CD4-positive, alpha-beta memory T cell (primary cell): ENCODE results near the gene BCAS4. TPM values are rescaled to one million over a fixed set of nuclear protein-coding genes. Genes with fewer than 3 reads are reported as not detected.

Experiments
- CTCF ChIA-PET: fragments of 350-600 bp; sonication (Branson Sonifier 250); formaldehyde crosslinking; loops from one replicate; lab custom pipeline; 2021; ENCODE audit warnings: inconsistent platforms; ENCODE audit not compliant: partially characterized antibody; lab: Charles Lee
- POLR2A ChIA-PET: fragments of 350-600 bp; sonication (Branson Sonifier 250); formaldehyde crosslinking; loops from one replicate; lab custom pipeline; 2021; ENCODE audit not compliant: partially characterized antibody; lab: Charles Lee
- DNase-seq, 5 donors: peaks; one replicate each; pipeline versions ENCODE4 v3.0.0 to v3.0.0-alpha.2; 2020 to 2022; ENCODE audit warnings: mixed read lengths in 1 of 5
- H3K27ac ChIP-seq: one replicate; pipeline ENCODE4 v1.7.0; 2013; ENCODE audit warnings: low read depth, low read length
- H3K27me3 ChIP-seq: 2 replicates; pipeline ENCODE4 v1.7.0; 2013; ENCODE audit warnings: mild to moderate bottlenecking, low read length, moderate library complexity; ENCODE audit not compliant: insufficient read depth
- H3K36me3 ChIP-seq: 2 replicates; pipeline ENCODE4 v1.7.0; 2013; ENCODE audit warnings: mild to moderate bottlenecking, low read length, moderate library complexity; ENCODE audit not compliant: insufficient read depth
- H3K4me1 ChIP-seq: 2 replicates; pipeline ENCODE4 v1.7.0; 2013; ENCODE audit warnings: mild to moderate bottlenecking, low read length, moderate library complexity; ENCODE audit not compliant: insufficient read depth
- H3K4me3 ChIP-seq, 2 donors: one replicate each; pipeline ENCODE4 v1.7.0; 2013; ENCODE audit warnings: low read length in 2 of 2, mild to moderate bottlenecking in 1 of 2
- H3K9me3 ChIP-seq, 2 donors: one replicate each; pipeline ENCODE4 v1.7.0; 2013; ENCODE audit warnings: low read length in 2 of 2, control low read depth in 1 of 2; ENCODE audit not compliant: control insufficient read depth in 1 of 2
- H3K27ac Mint-ChIP-seq, 7 donors: one replicate each; pipeline ENCODE4 v1.8.0; 2020 to 2021; ENCODE audit warnings: mixed read lengths in 7 of 7, mild to moderate bottlenecking in 6 of 7, inconsistent platforms in 3 of 7, moderate library complexity in 3 of 7
- H3K27me3 Mint-ChIP-seq, 2 donors: one replicate each; pipeline ENCODE4 v1.8.0; 2020 to 2021; ENCODE audit warnings: mixed read lengths in 2 of 2
- H3K36me3 Mint-ChIP-seq, 2 donors: one replicate each; pipeline ENCODE4 v1.8.0; 2020 to 2021; ENCODE audit warnings: mixed read lengths in 2 of 2, inconsistent platforms in 1 of 2, mild to moderate bottlenecking in 1 of 2
- H3K4me1 Mint-ChIP-seq, 4 donors: one replicate each; pipeline ENCODE4 v1.8.0; 2020 to 2021; ENCODE audit warnings: mixed read lengths in 4 of 4, mild to moderate bottlenecking in 1 of 4
- H3K4me3 Mint-ChIP-seq, 8 donors: one replicate each; pipeline ENCODE4 v1.8.0; 2020 to 2021; ENCODE audit warnings: mixed read lengths in 8 of 8, mild to moderate bottlenecking in 7 of 8, moderate library complexity in 6 of 8, inconsistent platforms in 3 of 8
- H3K9me3 Mint-ChIP-seq, 8 donors: one replicate each; pipeline ENCODE4 v1.8.0; 2020 to 2021; ENCODE audit warnings: mixed read lengths in 8 of 8, mild to moderate bottlenecking in 5 of 8, inconsistent platforms in 3 of 8, moderate library complexity in 1 of 8
- intact Hi-C: fragments of 100-400 bp; cut with micrococcal nuclease; formaldehyde crosslinking; loops from one replicate; pipeline ENCODE4 v1.15.1; 2023
- polyA plus RNA-seq, 2 donors: library from polyadenylated mRNA; unstranded; fragments of 300-500 nt; fragmentation: Illumina TruSeq; gene quantifications; one replicate each; pipeline ENCODE4 v1.2.3, GENCODE V29; 2021
- total RNA-seq, 2 experiments: library from RNA; stranded (reverse); gene quantifications; one replicate each; pipeline ENCODE4 v1.2.3, GENCODE V29; 2021

The BCAS4 gene
- total and polyA plus RNA-seq, 4 experiments from 2014 or later: 10.8 to 17.8 (median 16.1) TPM

GRCh38 chr20:50886184-50886790 is 91.4 kb downstream of the BCAS4 start:
- intact Hi-C loops: no loop called here
- peaks cover 20 to 31% of the 10 kb centered on the region in 2 donors for H3K36me3 Mint-ChIP-seq

GRCh38 chr20:50887576-50887975 is 92.7 kb downstream of the BCAS4 start:
- Histone ChIP-seq H3K27me3 (no peaks in the 10 kb centered on the region), H3K9me3 (no peaks in the 10 kb centered on the region), H3K27ac (no peak overlapping the region), H3K4me3 (no peak overlapping the region), H3K36me3 (peaks cover 33% of the 10 kb centered on the region), H3K4me1 (no peaks in the 10 kb centered on the region)
- ChIA-PET CTCF (interaction anchor here (0.9 kb wide), 1 partner anchor 42 kb away, joined by 3 read pairs; no protein-coding TSS in a partner anchor), POLR2A (interaction anchor here (0.7 kb wide), 1 partner anchor 13 kb away, joined by 3 read pairs; no protein-coding TSS in a partner anchor)
- Mint-ChIP-seq H3K36me3 (peaks cover 32 to 44% of the 10 kb centered on the region in 2 donors), H3K4me1 (peaks cover 0 to 4% (median 2%) of the 10 kb centered on the region in 4 donors), H3K27me3 (no peaks in the 10 kb centered on the region), H3K27ac (peak overlapping the region in 1 of 7 donors; percentile 30), H3K9me3 (peaks cover 0 to 4% (median 0%) of the 10 kb centered on the region in 8 donors), H3K4me3 (no peak overlapping the region)
- DNase-seq: no peak
- intact Hi-C loops: no loop called here

More at GRCh38 chr20:50886184-50886790, 91.4 kb downstream of the BCAS4 start:
- H3K27ac Mint-ChIP-seq: no peak overlapping the region
- H3K4me1 ChIP-seq: no peaks in the 10 kb centered on the region
- no peak for DNase-seq
- H3K36me3 ChIP-seq: peaks cover 20% of the 10 kb centered on the region
- H3K9me3 Mint-ChIP-seq: peaks cover 0 to 4% (median 0%) of the 10 kb centered on the region in 8 donors
- H3K4me1 Mint-ChIP-seq: peaks cover 0 to 1% (median 0%) of the 10 kb centered on the region in 4 donors
- ChIA-PET CTCF (interaction anchor here (1.0 to 1.2 kb wide), 2 partner anchors 43 to 92 kb away, joined by 3 read pairs; no protein-coding TSS in a partner anchor), POLR2A (no interaction called here)
- H3K27ac ChIP-seq: no peak overlapping the region
- no peaks in the 10 kb centered on the region for H3K9me3 ChIP-seq
- no peak overlapping the region for H3K4me3 ChIP-seq
- H3K4me3 Mint-ChIP-seq: no peak overlapping the region
- H3K27me3 ChIP-seq: no peaks in the 10 kb centered on the region
- H3K27me3 Mint-ChIP-seq: no peaks in the 10 kb centered on the region

GRCh38 chr20:50891138-50891537 is 96.3 kb downstream of the BCAS4 start:
- no peak overlapping the region for H3K4me3 Mint-ChIP-seq
- Histone ChIP-seq H3K4me3 (no peak overlapping the region), H3K27ac (no peak overlapping the region), H3K36me3 (peaks cover 50% of the 10 kb centered on the region), H3K27me3 (no peaks in the 10 kb centered on the region), H3K4me1 (no peaks in the 10 kb centered on the region), H3K9me3 (no peaks in the 10 kb centered on the region)
- CTCF ChIA-PET: interaction anchor here (0.8 kb wide), 1 partner anchor 35 kb away, joined by 4 read pairs; no protein-coding TSS in a partner anchor
- intact Hi-C loops: no loop called here
- no peak for DNase-seq
- no peaks in the 10 kb centered on the region for H3K27me3 Mint-ChIP-seq
- H3K9me3 Mint-ChIP-seq: no peaks in the 10 kb centered on the region
- H3K36me3 Mint-ChIP-seq: peaks cover 52 to 67% of the 10 kb centered on the region in 2 donors
- H3K4me1 Mint-ChIP-seq: peaks cover 3 to 5% (median 4%) of the 10 kb centered on the region in 4 donors
- POLR2A ChIA-PET: interaction anchor here (1.2 kb wide), 1 partner anchor 39 kb away, joined by 4 read pairs; no protein-coding TSS in a partner anchor
- H3K27ac Mint-ChIP-seq: peak overlapping the region in 2 of 7 donors; percentile 13 to 36

GRCh38 chr20:50892394-50892793 is 97.5 kb downstream of the BCAS4 start:
- CTCF ChIA-PET: interaction anchor here (1.7 kb wide), 1 partner anchor 37 kb away, joined by 6 read pairs; no protein-coding TSS in a partner anchor
- peaks cover 53% of the 10 kb centered on the region for H3K36me3 ChIP-seq

GRCh38 chr20:50893620-50894019 is 98.8 kb downstream of the BCAS4 start:
- H3K27me3 Mint-ChIP-seq: no peaks in the 10 kb centered on the region
- peaks cover 4 to 13% (median 8%) of the 10 kb centered on the region in 4 donors for H3K4me1 Mint-ChIP-seq
- Histone ChIP-seq H3K4me3 (no peak overlapping the region), H3K27ac (no peak overlapping the region), H3K27me3 (no peaks in the 10 kb centered on the region), H3K36me3 (peaks cover 64% of the 10 kb centered on the region), H3K9me3 (no peaks in the 10 kb centered on the region), H3K4me1 (no peaks in the 10 kb centered on the region)
- DNase-seq: no peak
- ChIA-PET CTCF (no interaction called here), POLR2A (no interaction called here)
- intact Hi-C loops: no loop called here
- H3K4me3 Mint-ChIP-seq: no peak overlapping the region
- H3K27ac Mint-ChIP-seq: peak overlapping the region in 1 of 7 donors; percentile 20
- H3K36me3 Mint-ChIP-seq: peaks cover 57 to 78% of the 10 kb centered on the region in 2 donors
- no peaks in the 10 kb centered on the region for H3K9me3 Mint-ChIP-seq

More at GRCh38 chr20:50892394-50892793, 97.5 kb downstream of the BCAS4 start:
- intact Hi-C loops: no loop called here
- no peak for DNase-seq
- Mint-ChIP-seq H3K4me1 (peaks cover 3 to 8% (median 5%) of the 10 kb centered on the region in 4 donors), H3K27me3 (no peaks in the 10 kb centered on the region), H3K9me3 (no peaks in the 10 kb centered on the region), H3K36me3 (peaks cover 53 to 73% of the 10 kb centered on the region in 2 donors), H3K27ac (peak overlapping the region in 1 of 7 donors; percentile 57), H3K4me3 (no peak overlapping the region)
- Histone ChIP-seq H3K27me3 (no peaks in the 10 kb centered on the region), H3K27ac (no peak overlapping the region), H3K9me3 (no peaks in the 10 kb centered on the region), H3K4me3 (no peak overlapping the region), H3K4me1 (no peaks in the 10 kb centered on the region)
- POLR2A ChIA-PET: interaction anchor here (0.9 to 1.0 kb wide), 2 partner anchors 37 to 98 kb away, joined by 3 to 4 read pairs; partner anchors contain the start of gene BCAS4

GRCh38 chr20:50895111-50895830 is 100.4 kb downstream of the BCAS4 start:
- H3K27me3 ChIP-seq: no peaks in the 10 kb centered on the region
- intact Hi-C loops: no loop called here
- Mint-ChIP-seq H3K27me3 (no peaks in the 10 kb centered on the region), H3K4me3 (no peak overlapping the region), H3K4me1 (peaks cover 4 to 13% (median 8%) of the 10 kb centered on the region in 4 donors), H3K36me3 (peaks cover 56 to 71% of the 10 kb centered on the region in 2 donors), H3K9me3 (no peaks in the 10 kb centered on the region), H3K27ac (no peak overlapping the region)
- no peak overlapping the region for H3K27ac ChIP-seq
- H3K4me3 ChIP-seq: no peak overlapping the region
- no peaks in the 10 kb centered on the region for H3K9me3 ChIP-seq
- H3K4me1 ChIP-seq: no peaks in the 10 kb centered on the region
- DNase-seq: no peak
- H3K36me3 ChIP-seq: peaks cover 59% of the 10 kb centered on the region
- POLR2A ChIA-PET: no interaction called here
- CTCF ChIA-PET: interaction anchor here (0.7 to 1.8 kb wide), 6 partner anchors 25 to 105 kb away, joined by 3 to 5 read pairs (median 4); partner anchors contain the start of genes ADNP and BCAS4

- Histone ChIP-seq H3K36me3 (peaks cover 47% of the 10 kb centered on the region), H3K27me3 (no peaks in the 10 kb centered on the region), H3K4me1 (peaks cover 10% of the 10 kb centered on the region), H3K4me3 (no peak overlapping the region), H3K27ac (no peak overlapping the region), H3K9me3 (no peaks in the 10 kb centered on the region)
- intact Hi-C loops: no loop called here
- Mint-ChIP-seq H3K9me3 (no peaks in the 10 kb centered on the region), H3K36me3 (peaks cover 36 to 72% of the 10 kb centered on the region in 2 donors), H3K27me3 (no peaks in the 10 kb centered on the region), H3K27ac (no peak overlapping the region), H3K4me1 (peaks cover 5 to 27% (median 21%) of the 10 kb centered on the region in 4 donors), H3K4me3 (no peak overlapping the region)
- no peak for DNase-seq
- ChIA-PET CTCF (interaction anchor here (1.0 kb wide), 1 partner anchor 105 kb away, joined by 7 read pairs; no protein-coding TSS in a partner anchor), POLR2A (no interaction called here)
Observed at GRCh38 chr20:50898475-50898874, 103.6 kb downstream of the BCAS4 start.
